Vagina (tissue), 2 donors: Measurements from ENCODE around the gene PINLYP.

Experiments used
- POLR2A ChIP-seq, 2 donors: fragments of 450-650 bp; IDR thresholded peaks; one replicate each; pipeline ENCODE4 v1.6.1; 2017; ENCODE audit warnings: antibody characterized with exemption in 2 of 2, mild to moderate bottlenecking in 2 of 2, moderate library complexity in 2 of 2
- TF ChIP-seq, protein P1 (sequence below), 3 experiments: fragments of 450-650 bp in 2 of 3; fragments of 200-600 bp in 1 of 3; sonication (generic) in 1 of 3; IDR thresholded peaks; one replicate each; pipeline ENCODE4 v1.5.1; 2017 to 2019; ENCODE audit warnings: antibody characterized with exemption in 3 of 3, mild to moderate bottlenecking in 2 of 3, moderate library complexity in 2 of 3

DNA sequence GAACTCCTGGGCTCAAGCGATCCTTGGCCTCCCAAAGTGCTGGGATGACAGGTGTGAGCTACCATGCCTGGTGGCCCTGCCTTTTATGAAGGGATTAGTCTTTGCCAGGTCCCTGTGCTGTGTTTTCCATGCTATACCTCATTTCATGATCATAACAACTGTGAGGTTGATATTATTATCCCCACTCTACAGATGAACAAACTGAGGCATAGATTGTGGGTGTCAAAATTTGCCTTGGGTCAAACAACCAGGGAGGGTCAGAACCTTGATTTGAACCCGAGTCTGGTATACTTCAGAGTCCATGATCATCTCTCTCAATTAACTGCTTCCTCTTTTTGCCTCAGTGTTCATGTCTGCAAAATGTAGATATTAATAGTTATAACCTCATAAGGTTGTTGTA lies 6.9 kb downstream of the PINLYP start:
- no peak for TF ChIP-seq POLR2A (IDR thresholded peaks at IDR 0.05)
- TF ChIP-seq, protein P1, sequence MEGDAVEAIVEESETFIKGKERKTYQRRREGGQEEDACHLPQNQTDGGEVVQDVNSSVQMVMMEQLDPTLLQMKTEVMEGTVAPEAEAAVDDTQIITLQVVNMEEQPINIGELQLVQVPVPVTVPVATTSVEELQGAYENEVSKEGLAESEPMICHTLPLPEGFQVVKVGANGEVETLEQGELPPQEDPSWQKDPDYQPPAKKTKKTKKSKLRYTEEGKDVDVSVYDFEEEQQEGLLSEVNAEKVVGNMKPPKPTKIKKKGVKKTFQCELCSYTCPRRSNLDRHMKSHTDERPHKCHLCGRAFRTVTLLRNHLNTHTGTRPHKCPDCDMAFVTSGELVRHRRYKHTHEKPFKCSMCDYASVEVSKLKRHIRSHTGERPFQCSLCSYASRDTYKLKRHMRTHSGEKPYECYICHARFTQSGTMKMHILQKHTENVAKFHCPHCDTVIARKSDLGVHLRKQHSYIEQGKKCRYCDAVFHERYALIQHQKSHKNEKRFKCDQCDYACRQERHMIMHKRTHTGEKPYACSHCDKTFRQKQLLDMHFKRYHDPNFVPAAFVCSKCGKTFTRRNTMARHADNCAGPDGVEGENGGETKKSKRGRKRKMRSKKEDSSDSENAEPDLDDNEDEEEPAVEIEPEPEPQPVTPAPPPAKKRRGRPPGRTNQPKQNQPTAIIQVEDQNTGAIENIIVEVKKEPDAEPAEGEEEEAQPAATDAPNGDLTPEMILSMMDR (IDR thresholded peaks at IDR 0.05): no peak
